Mesodermal cell (in vitro differentiated cells): ENCODE data around the gene ATRN.

ENCODE experiments used
- H3K27ac ChIP-seq: 2 replicates; pipeline ENCODE4 v1.7.0; 2013; ENCODE audit warnings: mild to moderate bottlenecking, low read depth, low read length, moderate library complexity; ENCODE audit not compliant: severe bottlenecking
- H3K36me3 ChIP-seq: 2 replicates; pipeline ENCODE4 v1.7.1; 2013; ENCODE audit warnings: mild to moderate bottlenecking, low read length, moderate library complexity; ENCODE audit not compliant: control insufficient read depth, insufficient read depth
- H3K4me1 ChIP-seq: one replicate; pipeline ENCODE4 v1.7.1; 2013; ENCODE audit warnings: mild to moderate bottlenecking, low read length; ENCODE audit not compliant: insufficient read depth, control insufficient read depth, poor library complexity, severe bottlenecking
- H3K4me3 ChIP-seq: 2 replicates; pipeline ENCODE4 v1.7.0; 2013; ENCODE audit warnings: low read length, control low read depth, mild to moderate bottlenecking; ENCODE audit not compliant: insufficient read depth, poor library complexity, severe bottlenecking; ENCODE audit errors: extremely low read depth
- H3K9me3 ChIP-seq: 2 replicates; pipeline ENCODE4 v1.7.1; 2013; ENCODE audit warnings: mild to moderate bottlenecking, low read length, moderate library complexity; ENCODE audit not compliant: control insufficient read depth
- WGBS, 2 experiments: methylation state at CpG; one replicate each; pipeline ENCODE4 v1.1.5; 2013; ENCODE audit warnings: missing lambda C conversion rate in 2 of 2; ENCODE audit not compliant: insufficient coverage in 2 of 2; 5-methylcytosine and 5-hydroxymethylcytosine counted together

The ATRN gene

DNA sequence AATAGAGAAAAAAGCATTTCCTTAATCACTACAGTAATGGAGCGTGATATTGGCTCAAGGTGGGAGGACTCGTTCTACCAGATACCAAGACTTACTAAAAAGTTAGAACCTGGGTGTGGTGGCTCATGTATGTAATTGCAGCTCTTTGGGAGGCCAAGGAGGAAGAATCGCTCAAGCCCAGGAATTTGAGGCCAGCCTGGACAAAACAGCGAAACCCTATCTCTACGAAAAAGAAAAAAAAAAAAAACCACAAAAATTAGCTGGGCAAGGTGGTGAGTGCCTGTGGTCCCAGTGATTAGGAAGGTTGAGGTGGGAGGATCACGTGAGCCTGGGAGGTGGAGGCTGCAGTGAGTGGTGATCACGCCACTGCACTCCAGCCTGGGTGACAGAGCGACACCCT, 24.0 kb upstream of the ATRN start:
- no peak overlapping the region for H3K4me3 ChIP-seq
- no peaks in the 10 kb centered on the region for H3K36me3 ChIP-seq
- H3K9me3 ChIP-seq, result no peaks in the 10 kb centered on the region
- H3K4me1 ChIP-seq, result no peaks in the 10 kb centered on the region
- H3K27ac ChIP-seq, result no peak overlapping the region
- 67 to 86% methylated on average over 1 of the region's 8 CpGs for WGBS, 2 experiments

DNA sequence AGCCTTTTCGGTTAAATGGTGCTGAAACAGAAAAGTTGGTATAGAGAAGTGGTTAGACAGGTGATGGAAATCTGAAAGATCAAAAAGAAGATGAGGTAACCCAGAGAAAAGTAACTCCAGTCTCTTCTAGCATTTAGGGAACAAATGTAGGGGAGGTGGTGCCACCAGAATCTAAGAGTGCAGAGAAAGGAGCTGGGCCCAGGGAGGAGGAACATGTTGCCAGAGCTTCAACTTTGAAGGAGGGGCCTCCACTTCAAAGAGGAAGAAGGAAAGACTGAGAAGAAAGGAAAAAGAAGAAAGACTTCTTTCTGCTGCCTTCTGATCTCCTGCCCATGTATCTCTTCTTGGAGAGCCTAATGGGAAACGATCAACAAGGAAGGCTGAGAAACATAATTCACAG, 23.5 kb upstream of the ATRN start:
- Histone ChIP-seq H3K4me3 (no peak overlapping the region), H3K4me1 (no peaks in the 10 kb centered on the region), H3K9me3 (no peaks in the 10 kb centered on the region), H3K27ac (no peak overlapping the region), H3K36me3 (no peaks in the 10 kb centered on the region)
- WGBS, 2 experiments, result 80% methylated on average over 1 of the region's 2 CpGs

- Histone ChIP-seq H3K4me1 (no peaks in the 10 kb centered on the region), H3K27ac (no peak overlapping the region), H3K36me3 (no peaks in the 10 kb centered on the region), H3K4me3 (no peak overlapping the region), H3K9me3 (no peaks in the 10 kb centered on the region)
- WGBS, 2 experiments, result no CpG with 5 or more reads among the region's 1 CpG
These were observed 21.5 kb upstream of the ATRN start for GRCh38 chr20:3449319-3449718.

DNA sequence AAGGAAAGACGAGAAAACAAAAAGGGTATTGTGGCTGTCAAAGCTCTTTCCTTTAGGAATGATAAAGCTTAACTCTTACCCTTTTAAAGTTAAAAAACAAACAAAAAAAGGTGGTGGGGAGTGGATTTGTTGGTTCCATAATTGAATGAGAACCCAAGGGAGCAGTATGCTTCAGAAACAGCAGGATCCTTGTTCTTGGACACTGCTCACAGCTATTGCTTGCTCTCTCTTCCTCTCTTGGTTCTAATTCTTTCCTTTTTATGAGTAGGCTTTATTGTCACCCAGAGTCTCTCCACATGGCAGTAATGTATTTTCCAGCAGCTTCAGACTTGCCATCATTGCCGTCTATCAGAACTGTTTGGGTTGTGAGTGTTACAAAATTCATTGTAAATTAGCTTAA, 18.7 kb upstream of the ATRN start:
- Histone ChIP-seq H3K4me3 (no peak overlapping the region), H3K4me1 (no peaks in the 10 kb centered on the region), H3K9me3 (no peaks in the 10 kb centered on the region), H3K27ac (no peak overlapping the region), H3K36me3 (no peaks in the 10 kb centered on the region)
- WGBS, 2 experiments, result 67% methylated on average over 1 of the region's 2 CpGs; no CpG with 5 or more reads in 1 of the 2 experiments

GRCh38 chr20:3452690-3453089, 18.1 kb upstream of the ATRN start:
- Histone ChIP-seq H3K4me1 (no peaks in the 10 kb centered on the region), H3K9me3 (no peaks in the 10 kb centered on the region), H3K36me3 (no peaks in the 10 kb centered on the region), H3K4me3 (no peak overlapping the region), H3K27ac (no peak overlapping the region)
- WGBS, 2 experiments, result 94 to 100% methylated on average over 1 to 2 of the region's 4 CpGs

DNA sequence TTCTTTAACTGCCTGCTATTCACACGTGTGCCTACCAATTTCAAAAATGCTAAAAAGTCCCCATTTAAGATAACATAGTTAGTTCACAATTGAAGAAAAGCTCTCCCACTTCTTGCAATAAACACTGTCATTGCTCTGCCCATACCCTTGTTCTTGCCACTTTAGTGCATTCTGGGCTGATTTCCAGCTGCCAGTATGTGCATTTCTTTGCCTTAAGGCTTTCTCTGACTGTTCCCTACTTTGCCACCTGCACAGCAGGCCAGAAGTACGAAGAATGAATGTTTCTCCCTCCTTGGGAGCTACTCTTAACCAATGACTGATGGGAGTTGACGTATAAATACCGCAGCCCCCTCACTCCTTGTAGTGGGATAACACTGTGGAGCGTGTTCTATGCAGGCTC, 16.0 kb upstream of the ATRN start:
- Histone ChIP-seq H3K27ac (no peak overlapping the region), H3K9me3 (no peaks in the 10 kb centered on the region), H3K4me3 (no peak overlapping the region), H3K4me1 (no peaks in the 10 kb centered on the region), H3K36me3 (no peaks in the 10 kb centered on the region)
- WGBS, 2 experiments, result 67 to 83% methylated on average over 2 to 3 of the region's 5 CpGs

- WGBS, 2 experiments, result 75 to 100% methylated on average over 2 to 3 of the region's 4 CpGs
- Histone ChIP-seq H3K4me1 (no peaks in the 10 kb centered on the region), H3K36me3 (no peaks in the 10 kb centered on the region), H3K4me3 (no peak overlapping the region), H3K9me3 (no peaks in the 10 kb centered on the region), H3K27ac (no peak overlapping the region)
These were observed 14.2 kb upstream of the ATRN start for GRCh38 chr20:3456648-3457047.

- Histone ChIP-seq H3K4me1 (no peaks in the 10 kb centered on the region), H3K9me3 (no peaks in the 10 kb centered on the region), H3K36me3 (no peaks in the 10 kb centered on the region), H3K27ac (no peak overlapping the region), H3K4me3 (no peak overlapping the region)
- no CpG with 5 or more reads among the region's 1 CpG for WGBS, 2 experiments
These were observed 10.9 kb upstream of the ATRN start for GRCh38 chr20:3459881-3460307.

DNA sequence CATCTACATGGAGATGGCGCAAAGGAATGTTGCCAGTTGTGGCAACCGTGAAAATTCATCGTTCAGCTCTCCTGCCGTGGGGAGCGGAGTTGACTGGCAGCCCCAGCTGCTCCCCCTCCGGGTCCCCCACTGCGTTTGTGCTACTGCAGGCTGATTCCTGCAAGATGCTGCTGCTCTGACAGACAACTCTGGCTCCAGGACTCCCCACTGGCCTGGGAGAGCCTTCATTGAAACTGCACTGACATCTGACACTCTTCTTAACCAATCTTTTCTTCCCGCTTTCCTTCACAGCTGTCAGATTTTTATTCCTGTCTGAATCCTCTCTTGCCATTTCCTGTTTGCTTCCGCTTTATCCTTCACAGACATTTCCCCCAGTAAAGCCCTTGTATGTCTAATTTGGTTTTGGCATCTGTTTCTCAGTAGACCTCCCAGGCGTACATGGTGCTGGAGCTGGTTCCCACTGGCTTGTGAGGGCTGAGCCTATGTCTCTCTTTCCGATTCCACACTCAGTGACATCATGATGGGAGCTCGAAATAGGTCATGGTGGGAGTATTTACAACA, 9.5 kb upstream of the ATRN start:
- Histone ChIP-seq H3K4me1 (no peaks in the 10 kb centered on the region), H3K36me3 (no peaks in the 10 kb centered on the region), H3K27ac (no peak overlapping the region), H3K9me3 (no peaks in the 10 kb centered on the region), H3K4me3 (no peak overlapping the region)
- 47 to 55% methylated on average over 10 of the region's 12 CpGs for WGBS, 2 experiments

DNA sequence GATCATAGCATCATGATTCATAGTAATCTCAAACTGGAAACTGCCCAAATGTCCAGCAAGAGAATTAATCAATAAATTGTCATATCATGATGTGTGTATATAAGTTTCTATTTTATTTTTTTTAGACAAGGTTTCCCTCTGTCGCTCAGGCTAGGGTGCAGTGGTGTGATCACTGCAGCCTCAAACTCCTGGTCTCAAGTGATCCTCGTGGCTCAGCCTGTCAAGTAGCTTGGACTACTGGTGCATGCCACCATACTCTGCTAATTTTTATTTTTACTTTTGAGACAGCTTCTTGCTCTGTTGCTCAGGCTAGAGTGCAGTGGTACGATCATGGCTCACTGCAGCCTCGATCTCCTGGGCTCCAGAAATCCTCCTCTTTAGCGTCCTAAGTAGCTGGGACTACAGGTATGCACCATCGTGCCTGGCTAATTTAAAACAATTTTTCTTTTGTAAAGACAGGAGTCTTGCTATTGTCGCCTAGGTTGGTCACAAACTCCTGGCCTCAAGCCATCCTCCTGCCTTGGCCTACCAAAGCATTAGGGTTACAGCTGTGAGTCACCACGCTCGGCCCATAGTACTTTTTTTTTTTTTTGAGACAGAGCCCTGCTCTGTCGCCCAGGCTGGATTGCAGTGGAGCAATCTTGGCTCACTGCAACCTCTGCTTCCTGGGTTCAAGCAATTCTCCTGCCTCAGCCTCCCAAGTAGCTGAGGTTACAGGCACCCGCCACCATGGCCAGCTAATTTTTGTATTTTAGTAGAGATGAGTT, 8.7 kb upstream of the ATRN start:
- Histone ChIP-seq H3K27ac (no peak overlapping the region), H3K9me3 (no peaks in the 10 kb centered on the region), H3K4me3 (no peak overlapping the region), H3K4me1 (no peaks in the 10 kb centered on the region), H3K36me3 (no peaks in the 10 kb centered on the region)
- WGBS, 2 experiments, result 88 to 90% methylated on average over 9 to 10 of the region's 11 CpGs

GRCh38 chr20:3464166-3464565, 6.7 kb upstream of the ATRN start:
- Histone ChIP-seq H3K4me3 (no peak overlapping the region), H3K36me3 (no peaks in the 10 kb centered on the region), H3K27ac (no peak overlapping the region), H3K4me1 (no peaks in the 10 kb centered on the region), H3K9me3 (no peaks in the 10 kb centered on the region)
- 56 to 94% methylated on average over 3 to 4 of the region's 4 CpGs for WGBS, 2 experiments
